Measurements from ENCODE around the gene C4B.
A peak's percentile ranks its signal among the peaks of the same experiment; 100 is the strongest.

The C4B gene

GRCh38 chr6:31968791-31969711 lies 45.5 kb upstream of the C4B start:
- H3K36me3 ChIP-seq (ENCODE audit: control insufficient read depth in 4 of 4, insufficient read depth in 4 of 4, low read length in 3 of 4) = peaks cover 9 to 65% (median 53%) of the 10 kb centered on the region in 4 experiments
- no peaks in the 10 kb centered on the region for H3K27me3 ChIP-seq (replicated peaks in 2 of 5; ENCODE audit: control insufficient read depth in 4 of 5, insufficient read depth in 5 of 5, low read length in 4 of 5)
- no peak for DNase-seq
- H3K27ac ChIP-seq (ENCODE audit: insufficient read depth in 1 of 2, low read depth in 1 of 2, low read length in 2 of 2, poor library complexity in 1 of 2, severe bottlenecking in 2 of 2) = peak overlapping the region in 1 of 2 experiments; percentile 35
- peaks cover 3 to 27% (median 23%) of the 10 kb centered on the region in 4 experiments for H3K4me1 ChIP-seq (ENCODE audit: control extremely low read depth in 1 of 4, control insufficient read depth in 4 of 4, insufficient read depth in 4 of 4, low read length in 3 of 4)
- ChIA-PET POLR2A (no interaction called here), CTCF (interaction anchor here (1.6 to 6.2 kb wide), 2 partner anchors 10 to 78 kb away, joined by 4 to 37 read pairs; partner anchors contain the start of genes NELFE and SKIC2)
- 95% methylated on average over 14 of the region's 23 CpGs for WGBS (ENCODE audit: insufficient coverage)
- H3K9me3 ChIP-seq (ENCODE audit: control extremely low read depth in 1 of 5, control insufficient read depth in 4 of 5, insufficient read depth in 2 of 5, low read depth in 1 of 5, low read length in 4 of 5) = no peaks in the 10 kb centered on the region
- H3K4me3 ChIP-seq (ENCODE audit: control insufficient read depth in 1 of 7, extremely low read depth in 1 of 7, insufficient read depth in 4 of 7, low read depth in 2 of 7, low read length in 6 of 7) = no peak overlapping the region

GRCh38 chr6:31969712-31970603 lies 44.6 kb upstream of the C4B start:
- Histone ChIP-seq H3K9me3 (ENCODE audit: control extremely low read depth in 1 of 5, control insufficient read depth in 4 of 5, insufficient read depth in 2 of 5, low read depth in 1 of 5, low read length in 4 of 5) (no peaks in the 10 kb centered on the region), H3K36me3 (ENCODE audit: control insufficient read depth in 4 of 4, insufficient read depth in 4 of 4, low read length in 3 of 4) (peaks cover 9 to 57% (median 48%) of the 10 kb centered on the region in 4 experiments), H3K27ac (ENCODE audit: insufficient read depth in 1 of 2, low read depth in 1 of 2, low read length in 2 of 2, poor library complexity in 1 of 2, severe bottlenecking in 2 of 2) (peak overlapping the region in 1 of 2 experiments; percentile 99), H3K27me3 (replicated peaks in 2 of 5; ENCODE audit: control insufficient read depth in 4 of 5, insufficient read depth in 5 of 5, low read length in 4 of 5) (no peaks in the 10 kb centered on the region), H3K4me1 (ENCODE audit: control extremely low read depth in 1 of 4, control insufficient read depth in 4 of 4, insufficient read depth in 4 of 4, low read length in 3 of 4) (peaks cover 3 to 27% (median 23%) of the 10 kb centered on the region in 4 experiments), H3K4me3 (ENCODE audit: control insufficient read depth in 1 of 7, extremely low read depth in 1 of 7, insufficient read depth in 4 of 7, low read depth in 2 of 7, low read length in 6 of 7) (no peak overlapping the region)
- 84% methylated on average over 8 of the region's 17 CpGs for WGBS (ENCODE audit: insufficient coverage)
- ChIA-PET CTCF (interaction anchor here (0.8 to 6.2 kb wide), 4 partner anchors 11 to 350 kb away, joined by 3 to 37 read pairs (median 6); partner anchors contain the start of genes NELFE and SKIC2), POLR2A (interaction anchor here (1.2 kb wide), 1 partner anchor 11 kb away, joined by 3 read pairs; the partner anchor contains the start of genes NELFE and SKIC2)
- DNase-seq = no peak

GRCh38 chr6:31970604-31971271 lies 43.9 kb upstream of the C4B start:
- H3K4me1 ChIP-seq (ENCODE audit: control extremely low read depth in 1 of 4, control insufficient read depth in 4 of 4, insufficient read depth in 4 of 4, low read length in 3 of 4) = peaks cover 3 to 27% (median 23%) of the 10 kb centered on the region in 4 experiments
- H3K9me3 ChIP-seq (ENCODE audit: control extremely low read depth in 1 of 5, control insufficient read depth in 4 of 5, insufficient read depth in 2 of 5, low read depth in 1 of 5, low read length in 4 of 5) = no peaks in the 10 kb centered on the region
- 91% methylated on average over 17 of the region's 18 CpGs for WGBS (ENCODE audit: insufficient coverage)
- no peaks in the 10 kb centered on the region for H3K27me3 ChIP-seq (replicated peaks in 2 of 5; ENCODE audit: control insufficient read depth in 4 of 5, insufficient read depth in 5 of 5, low read length in 4 of 5)
- H3K4me3 ChIP-seq (ENCODE audit: control insufficient read depth in 1 of 7, extremely low read depth in 1 of 7, insufficient read depth in 4 of 7, low read depth in 2 of 7, low read length in 6 of 7) = peak overlapping the region in 6 of 7 experiments; percentile 80 to 95 (median 86)
- peak overlapping the region; percentile 98 to 99 for H3K27ac ChIP-seq (ENCODE audit: insufficient read depth in 1 of 2, low read depth in 1 of 2, low read length in 2 of 2, poor library complexity in 1 of 2, severe bottlenecking in 2 of 2)
- ChIA-PET CTCF (interaction anchor here (0.8 to 6.2 kb wide), 5 partner anchors 11 to 351 kb away, joined by 3 to 37 read pairs (median 4); partner anchors contain the start of genes NELFE and SKIC2), POLR2A (interaction anchor here (1.2 kb wide), 1 partner anchor 12 kb away, joined by 3 read pairs; the partner anchor contains the start of genes NELFE and SKIC2)
- peaks cover 7 to 50% (median 44%) of the 10 kb centered on the region in 4 experiments for H3K36me3 ChIP-seq (ENCODE audit: control insufficient read depth in 4 of 4, insufficient read depth in 4 of 4, low read length in 3 of 4)
- no peak for DNase-seq

- H3K36me3 ChIP-seq (ENCODE audit: control insufficient read depth in 4 of 4, insufficient read depth in 4 of 4, low read length in 3 of 4) = peaks cover 7 to 43% (median 38%) of the 10 kb centered on the region in 4 experiments
- ChIA-PET POLR2A (interaction anchor here (0.6 to 2.6 kb wide), 4 partner anchors 13 to 225 kb away, joined by 3 to 12 read pairs (median 4); partner anchors contain the start of genes NELFE, SKIC2 and ZBTB12), CTCF (interaction anchor here (1.5 to 6.2 kb wide), 2 partner anchors 12 to 146 kb away, joined by 3 to 37 read pairs; partner anchors contain the start of genes NELFE and SKIC2)
- WGBS (ENCODE audit: insufficient coverage) = 29% methylated on average over 22 of the region's 29 CpGs
- peak overlapping the region; percentile 98 to 99 for H3K27ac ChIP-seq (ENCODE audit: insufficient read depth in 1 of 2, low read depth in 1 of 2, low read length in 2 of 2, poor library complexity in 1 of 2, severe bottlenecking in 2 of 2)
- no peaks in the 10 kb centered on the region for H3K27me3 ChIP-seq (replicated peaks in 2 of 5; ENCODE audit: control insufficient read depth in 4 of 5, insufficient read depth in 5 of 5, low read length in 4 of 5)
- H3K9me3 ChIP-seq (ENCODE audit: control extremely low read depth in 1 of 5, control insufficient read depth in 4 of 5, insufficient read depth in 2 of 5, low read depth in 1 of 5, low read length in 4 of 5) = no peaks in the 10 kb centered on the region
- peak overlapping the region; percentile 80 to 95 (median 87) for H3K4me3 ChIP-seq (ENCODE audit: control insufficient read depth in 1 of 7, extremely low read depth in 1 of 7, insufficient read depth in 4 of 7, low read depth in 2 of 7, low read length in 6 of 7)
- DNase-seq = no peak
- peaks cover 3 to 27% (median 23%) of the 10 kb centered on the region in 4 experiments for H3K4me1 ChIP-seq (ENCODE audit: control extremely low read depth in 1 of 4, control insufficient read depth in 4 of 4, insufficient read depth in 4 of 4, low read length in 3 of 4)
Observed at GRCh38 chr6:31971279-31971992, 43.2 kb upstream of the C4B start.

- no peaks in the 10 kb centered on the region for H3K27me3 ChIP-seq (replicated peaks in 2 of 5; ENCODE audit: control insufficient read depth in 4 of 5, insufficient read depth in 5 of 5, low read length in 4 of 5)
- peaks cover 3 to 27% (median 23%) of the 10 kb centered on the region in 4 experiments for H3K4me1 ChIP-seq (ENCODE audit: control extremely low read depth in 1 of 4, control insufficient read depth in 4 of 4, insufficient read depth in 4 of 4, low read length in 3 of 4)
- ChIA-PET POLR2A (interaction anchor here (0.6 to 2.6 kb wide), 5 partner anchors 13 to 434 kb away, joined by 3 to 12 read pairs (median 3); partner anchors contain the start of genes NELFE, SKIC2 and ZBTB12), CTCF (interaction anchor here (1.5 to 6.2 kb wide), 2 partner anchors 13 to 145 kb away, joined by 3 to 37 read pairs; partner anchors contain the start of genes NELFE and SKIC2)
- H3K4me3 ChIP-seq (ENCODE audit: control insufficient read depth in 1 of 7, extremely low read depth in 1 of 7, insufficient read depth in 4 of 7, low read depth in 2 of 7, low read length in 6 of 7) = peak within 1 kb of the TSS; percentile 80 to 95 (median 87)
- H3K27ac ChIP-seq (ENCODE audit: insufficient read depth in 1 of 2, low read depth in 1 of 2, low read length in 2 of 2, poor library complexity in 1 of 2, severe bottlenecking in 2 of 2) = peak within 1 kb of the TSS; percentile 98 to 99
- peaks cover 7 to 36% (median 31%) of the 10 kb centered on the region in 4 experiments for H3K36me3 ChIP-seq (ENCODE audit: control insufficient read depth in 4 of 4, insufficient read depth in 4 of 4, low read length in 3 of 4)
- H3K9me3 ChIP-seq (ENCODE audit: control extremely low read depth in 1 of 5, control insufficient read depth in 4 of 5, insufficient read depth in 2 of 5, low read depth in 1 of 5, low read length in 4 of 5) = no peaks in the 10 kb centered on the region
- peak; percentile 99 to 100 (median 99) for DNase-seq
- WGBS (ENCODE audit: insufficient coverage) = under 1% methylated on average over 42 of the region's 62 CpGs
Observed at GRCh38 chr6:31971993-31972708, 42.4 kb upstream of the C4B start, which contains the start of gene DXO. DXO (minus strand) TSS chr6:31972138; CDS start chr6:31971675, 463 bp downstream.

Measured in common myeloid progenitor, CD34-positive (primary cell).